HepG2 (cell line): ENCODE measurements around the gene PAIP1. TPM values are rescaled to one million over a fixed set of nuclear protein-coding genes. Genes with fewer than 3 reads are reported as not detected.

Source experiments
- BRCA1 ChIP-seq: sonication (generic); formaldehyde crosslinking; IDR thresholded peaks from 2 replicates; pipeline ENCODE4 v1.4.0; 2020; ENCODE audit warnings: missing genetic modification reagents
- FOXK2 ChIP-seq: fragments of 450-650 bp; IDR thresholded peaks from 2 replicates; pipeline ENCODE4 v1.6.1; 2016
- ISL2 ChIP-seq: sonication (generic); formaldehyde crosslinking; IDR thresholded peaks from 2 replicates; pipeline ENCODE4 v1.5.0; 2020; ENCODE audit warnings: missing genetic modification reagents
- KLF6 ChIP-seq: IDR thresholded peaks from 2 replicates; pipeline ENCODE4 v1.8.0; 2016; ENCODE audit warnings: missing biosample characterization, missing genetic modification reagents
- MED8 ChIP-seq: sonication (generic); formaldehyde crosslinking; IDR thresholded peaks from 2 replicates; pipeline ENCODE4 v1.8.1; 2023; ENCODE audit warnings: mild to moderate bottlenecking, missing genetic modification reagents; ENCODE audit not compliant: insufficient replicate concordance
- MIXL1 ChIP-seq: IDR thresholded peaks from 2 replicates; pipeline ENCODE4 v1.6.1; 2016
- POLR2AphosphoS2 ChIP-seq: IDR thresholded peaks from 2 replicates; pipeline ENCODE4 v1.6.1; 2011; ENCODE audit warnings: low read depth, low read length, improper control_type of control experiment
- PTBP1 ChIP-seq: fragments of 200-400 bp; formaldehyde crosslinking; IDR thresholded peaks from 2 replicates; pipeline ENCODE4 v1.6.1; 2018; ENCODE audit warnings: low read length, low read depth; ENCODE audit not compliant: poor library complexity, severe bottlenecking
- RFX1 ChIP-seq: fragments of 450-650 bp; IDR thresholded peaks from 2 replicates; pipeline ENCODE4 v1.6.1; 2017
- SALL2 ChIP-seq: sonication (generic); formaldehyde crosslinking; IDR thresholded peaks from 2 replicates; pipeline ENCODE4 v1.8.1; 2023; ENCODE audit warnings: mild to moderate bottlenecking, missing genetic modification reagents, inconsistent platforms
- SRSF1 ChIP-seq: fragments of 200-400 bp; formaldehyde crosslinking; optimal IDR thresholded peaks from 2 replicates; pipeline ENCODE3; 2017; ENCODE audit warnings: mild to moderate bottlenecking, low read depth, low read length, moderate library complexity
- ZIK1 ChIP-seq: sonication (generic); formaldehyde crosslinking; IDR thresholded peaks from 2 replicates; pipeline ENCODE4 v1.5.0; 2020; ENCODE audit warnings: mild to moderate bottlenecking, low read depth, missing genetic modification reagents, borderline replicate concordance
- ZKSCAN8 ChIP-seq: IDR thresholded peaks from 2 replicates; pipeline ENCODE4 v1.6.1; 2016; ENCODE audit warnings: borderline replicate concordance, missing genetic modification reagents, missing compliant biosample characterization
- ZMYM4 ChIP-seq: sonication (generic); formaldehyde crosslinking; IDR thresholded peaks from 2 replicates; pipeline ENCODE4 v1.8.1; 2023; ENCODE audit warnings: mild to moderate bottlenecking, missing genetic modification reagents
- ZNF644 ChIP-seq: IDR thresholded peaks from 2 replicates; pipeline ENCODE4 v1.6.1; 2016; ENCODE audit warnings: low read depth
- ZNF841 ChIP-seq: sonication (generic); formaldehyde crosslinking; IDR thresholded peaks from 2 replicates; pipeline ENCODE4 v1.8.1; 2023; ENCODE audit warnings: missing genetic modification reagents, borderline replicate concordance
- polyA plus RNA-seq, 8 experiments: library from polyadenylated mRNA; depleted of rRNA in 3 of 8; stranded (reverse) in 7 of 8; unstranded in 1 of 8; fragments of >200 nt; fragmentation: Illumina TruSeq in 4 of 8; extraction: Trizol in 4 of 8; gene quantifications; 2 replicates each; pipeline versions ENCODE4 v1.2.1 to v1.2.3, GENCODE V29; 2011 to 2016; ENCODE audit warnings: low read depth in 4 of 8, missing spikeins in 1 of 8, mixed read lengths in 1 of 8; ENCODE audit not compliant: insufficient read depth in 1 of 8
- total RNA-seq, 5 experiments: library from RNA; depleted of rRNA; stranded (reverse); fragments of >200 nt; fragmentation: Illumina TruSeq; extraction: Trizol; gene quantifications; 2 replicates each; pipeline ENCODE4 v1.2.3, GENCODE V29; 2016; ENCODE audit warnings: low read depth in 1 of 5
- TF ChIP-seq, protein P1 (sequence below): sonication (generic); formaldehyde crosslinking; IDR thresholded peaks from 2 replicates; pipeline ENCODE4 v1.4.0; 2020; ENCODE audit warnings: missing genetic modification reagents
- TF ChIP-seq, protein P2 (sequence below): sonication (generic); formaldehyde crosslinking; IDR thresholded peaks from 2 replicates; pipeline ENCODE4 v1.5.0; 2020; ENCODE audit warnings: mild to moderate bottlenecking, missing genetic modification reagents
- TF ChIP-seq, protein P3 (sequence below): sonication (generic); formaldehyde crosslinking; IDR thresholded peaks from 2 replicates; pipeline ENCODE4 v1.4.0; 2020; ENCODE audit warnings: mild to moderate bottlenecking, missing genetic modification reagents
- TF ChIP-seq, protein P4 (sequence below): IDR thresholded peaks from 2 replicates; pipeline ENCODE4 v1.6.1; 2016
- TF ChIP-seq, protein P5 (sequence below): sonication (generic); formaldehyde crosslinking; IDR thresholded peaks from 2 replicates; pipeline ENCODE4 v1.9.0; 2021; ENCODE audit warnings: missing genetic modification reagents, mild to moderate bottlenecking, borderline replicate concordance

The PAIP1 gene
- total and polyA plus RNA-seq, 2 of the 13 experiments (the other 11 are each of a cell fraction or from before 2014, with no cell fraction given) = 96.6 to 116 TPM

DNA sequence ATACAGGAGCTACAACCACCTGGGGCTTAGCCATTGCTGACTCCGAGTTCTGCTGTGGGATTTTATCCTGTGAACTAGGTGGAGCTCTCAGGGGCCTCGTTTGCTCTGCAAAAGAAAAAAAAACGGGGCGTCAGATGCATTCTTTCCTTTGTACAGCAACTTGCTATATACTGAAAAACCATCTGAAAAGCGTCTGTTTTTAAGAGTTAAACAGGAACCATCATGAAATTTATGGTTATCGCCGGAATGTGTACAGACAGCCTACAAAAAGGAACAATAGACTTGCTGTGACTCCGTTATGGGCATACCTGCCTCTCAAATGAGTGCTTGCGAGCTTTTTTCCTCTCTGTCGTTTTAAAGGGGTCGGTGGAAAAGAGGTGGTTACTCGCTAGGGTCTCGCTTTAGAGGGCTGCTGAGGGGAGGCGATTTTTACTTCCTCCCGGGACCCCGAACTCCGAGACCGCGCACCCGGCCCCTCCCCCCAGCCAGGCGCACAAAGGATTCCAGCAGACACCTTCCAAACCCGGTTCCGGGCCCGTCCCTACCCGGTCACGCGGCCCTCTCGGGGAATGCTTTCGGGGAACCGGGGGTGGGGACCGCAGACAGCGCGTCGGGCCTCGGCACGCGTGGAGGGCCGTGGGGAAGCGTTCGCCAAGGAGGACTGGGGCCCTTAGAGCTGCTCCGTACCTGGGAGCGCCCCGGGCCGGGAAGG, 826 bp downstream of the PAIP1 start (continued):
- TF ChIP-seq, protein P1, sequence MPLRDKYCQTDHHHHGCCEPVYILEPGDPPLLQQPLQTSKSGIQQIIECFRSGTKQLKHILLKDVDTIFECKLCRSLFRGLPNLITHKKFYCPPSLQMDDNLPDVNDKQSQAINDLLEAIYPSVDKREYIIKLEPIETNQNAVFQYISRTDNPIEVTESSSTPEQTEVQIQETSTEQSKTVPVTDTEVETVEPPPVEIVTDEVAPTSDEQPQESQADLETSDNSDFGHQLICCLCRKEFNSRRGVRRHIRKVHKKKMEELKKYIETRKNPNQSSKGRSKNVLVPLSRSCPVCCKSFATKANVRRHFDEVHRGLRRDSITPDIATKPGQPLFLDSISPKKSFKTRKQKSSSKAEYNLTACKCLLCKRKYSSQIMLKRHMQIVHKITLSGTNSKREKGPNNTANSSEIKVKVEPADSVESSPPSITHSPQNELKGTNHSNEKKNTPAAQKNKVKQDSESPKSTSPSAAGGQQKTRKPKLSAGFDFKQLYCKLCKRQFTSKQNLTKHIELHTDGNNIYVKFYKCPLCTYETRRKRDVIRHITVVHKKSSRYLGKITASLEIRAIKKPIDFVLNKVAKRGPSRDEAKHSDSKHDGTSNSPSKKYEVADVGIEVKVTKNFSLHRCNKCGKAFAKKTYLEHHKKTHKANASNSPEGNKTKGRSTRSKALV (CRISPR knock-in tag) = no peak
- TF ChIP-seq PTBP1 (no peak), SRSF1 (no peak), MIXL1 (no peak), SALL2 (no peak), FOXK2 (no peak), ZNF644 (CRISPR knock-in tag) (no peak), ZKSCAN8 (CRISPR knock-in tag) (no peak), BRCA1 (CRISPR knock-in tag) (no peak), RFX1 (no peak), ZMYM4 (CRISPR knock-in tag) (no peak), POLR2AphosphoS2 (no peak), ZIK1 (CRISPR knock-in tag) (0 out of 2 replicates have a peak, but pooled peaks have one; percentile 10), ISL2 (CRISPR knock-in tag) (no peak), MED8 (CRISPR knock-in tag) (no peak), KLF6 (CRISPR knock-in tag) (no peak), ZNF841 (CRISPR knock-in tag) (no peak)
- TF ChIP-seq, protein P2, sequence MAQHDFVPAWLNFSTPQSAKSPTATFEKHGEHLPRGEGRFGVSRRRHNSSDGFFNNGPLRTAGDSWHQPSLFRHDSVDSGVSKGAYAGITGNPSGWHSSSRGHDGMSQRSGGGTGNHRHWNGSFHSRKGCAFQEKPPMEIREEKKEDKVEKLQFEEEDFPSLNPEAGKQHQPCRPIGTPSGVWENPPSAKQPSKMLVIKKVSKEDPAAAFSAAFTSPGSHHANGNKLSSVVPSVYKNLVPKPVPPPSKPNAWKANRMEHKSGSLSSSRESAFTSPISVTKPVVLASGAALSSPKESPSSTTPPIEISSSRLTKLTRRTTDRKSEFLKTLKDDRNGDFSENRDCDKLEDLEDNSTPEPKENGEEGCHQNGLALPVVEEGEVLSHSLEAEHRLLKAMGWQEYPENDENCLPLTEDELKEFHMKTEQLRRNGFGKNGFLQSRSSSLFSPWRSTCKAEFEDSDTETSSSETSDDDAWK (CRISPR knock-in tag) = no peak
- TF ChIP-seq, protein P3, sequence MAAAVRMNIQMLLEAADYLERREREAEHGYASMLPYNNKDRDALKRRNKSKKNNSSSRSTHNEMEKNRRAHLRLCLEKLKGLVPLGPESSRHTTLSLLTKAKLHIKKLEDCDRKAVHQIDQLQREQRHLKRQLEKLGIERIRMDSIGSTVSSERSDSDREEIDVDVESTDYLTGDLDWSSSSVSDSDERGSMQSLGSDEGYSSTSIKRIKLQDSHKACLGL (CRISPR knock-in tag) = peak; percentile 72; the same call in 1 of the 2 replicates
- TF ChIP-seq, protein P4, sequence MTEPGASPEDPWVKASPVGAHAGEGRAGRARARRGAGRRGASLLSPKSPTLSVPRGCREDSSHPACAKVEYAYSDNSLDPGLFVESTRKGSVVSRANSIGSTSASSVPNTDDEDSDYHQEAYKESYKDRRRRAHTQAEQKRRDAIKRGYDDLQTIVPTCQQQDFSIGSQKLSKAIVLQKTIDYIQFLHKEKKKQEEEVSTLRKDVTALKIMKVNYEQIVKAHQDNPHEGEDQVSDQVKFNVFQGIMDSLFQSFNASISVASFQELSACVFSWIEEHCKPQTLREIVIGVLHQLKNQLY (CRISPR knock-in tag) = no peak
- TF ChIP-seq, protein P5, sequence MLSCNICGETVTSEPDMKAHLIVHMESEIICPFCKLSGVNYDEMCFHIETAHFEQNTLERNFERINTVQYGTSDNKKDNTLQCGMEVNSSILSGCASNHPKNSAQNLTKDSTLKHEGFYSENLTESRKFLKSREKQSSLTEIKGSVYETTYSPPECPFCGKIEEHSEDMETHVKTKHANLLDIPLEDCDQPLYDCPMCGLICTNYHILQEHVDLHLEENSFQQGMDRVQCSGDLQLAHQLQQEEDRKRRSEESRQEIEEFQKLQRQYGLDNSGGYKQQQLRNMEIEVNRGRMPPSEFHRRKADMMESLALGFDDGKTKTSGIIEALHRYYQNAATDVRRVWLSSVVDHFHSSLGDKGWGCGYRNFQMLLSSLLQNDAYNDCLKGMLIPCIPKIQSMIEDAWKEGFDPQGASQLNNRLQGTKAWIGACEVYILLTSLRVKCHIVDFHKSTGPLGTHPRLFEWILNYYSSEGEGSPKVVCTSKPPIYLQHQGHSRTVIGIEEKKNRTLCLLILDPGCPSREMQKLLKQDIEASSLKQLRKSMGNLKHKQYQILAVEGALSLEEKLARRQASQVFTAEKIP (CRISPR knock-in tag) = no peak
